ENCODE measurements around the gene SETD2. TPM values are rescaled to one million over a fixed set of nuclear protein-coding genes. Genes with fewer than 3 reads are reported as not detected.

SETD2 gene
- total and polyA plus RNA-seq, 2 of the 8 experiments (the other 6 are each of a cell fraction or from before 2014, with no cell fraction given) = 15.7 to 46.3 TPM

GRCh38 chr3:47103619-47104018, 60.3 kb downstream of the SETD2 start (continued):
- no peak for TF ChIP-seq KDM5A (IDR thresholded peaks at IDR 0.05; ENCODE audit: low read length)
- no peak for TF ChIP-seq SIN3A (conservative IDR thresholded peaks at IDR 0.05 in 1 of 2, IDR thresholded peaks at IDR 0.05 in 1 of 2; ENCODE audit: low read depth in 1 of 2, low read length in 2 of 2)
- no peak for TF ChIP-seq YY1 (IDR thresholded peaks at IDR 0.05; ENCODE audit: low read depth, low read length)
- no peak for TF ChIP-seq RXRA (IDR thresholded peaks at IDR 0.05; ENCODE audit: insufficient read depth, low read depth, low read length)

Measured in H1 (cell line).